Kidney (tissue), 14 donors: ENCODE results near the gene VPS39. TPM values are rescaled to one million over a fixed set of nuclear protein-coding genes. Genes with fewer than 3 reads are reported as not detected.

ENCODE experiments used
- DNase-seq, 5 donors: peaks; one replicate each; pipeline ENCODE4 v3.0.0-alpha.2; 2013 to 2020
- FAIRE-seq: peaks from 2 replicates; lab custom pipeline; 2012; peaks lifted over from hg19 to GRCh38; lab: Jason Lieb, UNC
- H3K27ac ChIP-seq, 2 donors: one replicate each; pipeline ENCODE4 v1.7.0; 2013; ENCODE audit warnings: low read depth in 2 of 2, low read length in 2 of 2, inconsistent platforms in 1 of 2
- H3K27me3 ChIP-seq: one replicate; pipeline ENCODE4 v1.7.1; 2013; ENCODE audit warnings: low read length, inconsistent platforms; ENCODE audit not compliant: control insufficient read depth, insufficient read depth
- H3K36me3 ChIP-seq, 3 donors: one replicate each; pipeline versions ENCODE4 v1.7.0 to v1.7.1; 2013; ENCODE audit warnings: low read length in 3 of 3, control low read depth in 1 of 3, inconsistent platforms in 1 of 3; ENCODE audit not compliant: insufficient read depth in 3 of 3, control insufficient read depth in 2 of 3
- H3K4me1 ChIP-seq, 3 donors: one replicate each; pipeline versions ENCODE4 v1.7.0 to v1.7.1; 2013; ENCODE audit warnings: low read length in 3 of 3, inconsistent platforms in 1 of 3, low read depth in 1 of 3; ENCODE audit not compliant: control insufficient read depth in 2 of 3, insufficient read depth in 2 of 3
- H3K4me3 ChIP-seq, 3 donors: one replicate each; pipeline versions ENCODE4 v1.7.0 to v1.8.1; 2013; ENCODE audit warnings: low read length in 3 of 3, control low read depth in 1 of 3, inconsistent platforms in 1 of 3
- H3K9ac ChIP-seq, 3 donors: one replicate each; pipeline versions ENCODE4 v1.7.0 to v1.7.1; 2013; ENCODE audit warnings: low read length in 3 of 3, control low read depth in 1 of 3, inconsistent platforms in 1 of 3
- H3K9me3 ChIP-seq, 3 donors: one replicate each; pipeline versions ENCODE4 v1.7.0 to v1.7.1; 2013; ENCODE audit warnings: low read length in 3 of 3, control low read depth in 1 of 3, inconsistent platforms in 1 of 3; ENCODE audit not compliant: control insufficient read depth in 2 of 3, insufficient read depth in 1 of 3
- intact Hi-C: fragments of 100-400 bp; cut with DNase I; formaldehyde crosslinking; loops from one replicate; pipeline ENCODE4 v1.11.1; 2022
- polyA plus RNA-seq: library from polyadenylated mRNA; stranded (reverse); fragments of 350-450 nt; fragmentation: Illumina TruSeq; extraction: RNeasy Lipid Tissue Mini Kit (QIAGEN cat#74804); gene quantifications from one replicate; pipeline ENCODE4 v1.2.3, GENCODE V29; 2014; ENCODE audit warnings: low read depth, low replicate concordance; ENCODE audit not compliant: insufficient read depth
- total RNA-seq: library from RNA; stranded (reverse); fragmentation: NEBNext Ultra II Directional; extraction: Animal tissue kit (Norgen Biotek cat#: 25700); gene quantifications from one replicate; pipeline ENCODE4 v1.2.1, GENCODE V29; 2021
- TF ChIP-seq, protein P1 (sequence below): IDR thresholded peaks from 3 replicates; pipeline ENCODE4 v1.5.1; 2012; ENCODE audit warnings: mild to moderate bottlenecking, moderate library complexity, borderline replicate concordance; ENCODE audit not compliant: insufficient read depth; ENCODE audit errors: extremely low read depth
- donor health status: control.
- donor health status: control.
- donor health status: control.
- donor health status: control.
- donor health status: control.
- donor health status: DM: yes; HTN: yes; CAD: no.
- donor health status: Normal renal cell carcinoma (clear cell type).

VPS39 gene
- total and polyA plus RNA-seq, 2 donors from 2014 or later, result 33.1 to 70.9 TPM

GRCh38 chr15:42214600-42214999 lies 6.5 kb upstream of the VPS39 start:
- FAIRE-seq, result no peak
- H3K4me3 ChIP-seq, result no peak overlapping the region
- no peaks in the 10 kb centered on the region for H3K9me3 ChIP-seq
- peaks cover 17 to 55% (median 23%) of the 10 kb centered on the region in 3 donors for H3K36me3 ChIP-seq
- DNase-seq, result no peak
- H3K27ac ChIP-seq, result no peak overlapping the region
- H3K4me1 ChIP-seq, result no peaks in the 10 kb centered on the region
- intact Hi-C loops, result no loop called here
- TF ChIP-seq, protein P1, sequence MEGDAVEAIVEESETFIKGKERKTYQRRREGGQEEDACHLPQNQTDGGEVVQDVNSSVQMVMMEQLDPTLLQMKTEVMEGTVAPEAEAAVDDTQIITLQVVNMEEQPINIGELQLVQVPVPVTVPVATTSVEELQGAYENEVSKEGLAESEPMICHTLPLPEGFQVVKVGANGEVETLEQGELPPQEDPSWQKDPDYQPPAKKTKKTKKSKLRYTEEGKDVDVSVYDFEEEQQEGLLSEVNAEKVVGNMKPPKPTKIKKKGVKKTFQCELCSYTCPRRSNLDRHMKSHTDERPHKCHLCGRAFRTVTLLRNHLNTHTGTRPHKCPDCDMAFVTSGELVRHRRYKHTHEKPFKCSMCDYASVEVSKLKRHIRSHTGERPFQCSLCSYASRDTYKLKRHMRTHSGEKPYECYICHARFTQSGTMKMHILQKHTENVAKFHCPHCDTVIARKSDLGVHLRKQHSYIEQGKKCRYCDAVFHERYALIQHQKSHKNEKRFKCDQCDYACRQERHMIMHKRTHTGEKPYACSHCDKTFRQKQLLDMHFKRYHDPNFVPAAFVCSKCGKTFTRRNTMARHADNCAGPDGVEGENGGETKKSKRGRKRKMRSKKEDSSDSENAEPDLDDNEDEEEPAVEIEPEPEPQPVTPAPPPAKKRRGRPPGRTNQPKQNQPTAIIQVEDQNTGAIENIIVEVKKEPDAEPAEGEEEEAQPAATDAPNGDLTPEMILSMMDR, result no peak
- no peak overlapping the region for H3K9ac ChIP-seq
- no peaks in the 10 kb centered on the region for H3K27me3 ChIP-seq

- H3K27me3 ChIP-seq, result no peaks in the 10 kb centered on the region
- TF ChIP-seq, protein P1, result no peak
- FAIRE-seq (no peak), DNase-seq (no peak)
- H3K4me1 ChIP-seq, result peaks cover 0 to under 1% (median 0%) of the 10 kb centered on the region in 3 donors
- H3K9me3 ChIP-seq, result no peaks in the 10 kb centered on the region
- H3K36me3 ChIP-seq, result peaks cover 10 to 46% (median 14%) of the 10 kb centered on the region in 3 donors
- no peak overlapping the region for H3K9ac ChIP-seq
- H3K27ac ChIP-seq, result no peak overlapping the region
- intact Hi-C loops, result no loop called here
- no peak overlapping the region for H3K4me3 ChIP-seq
Measured at GRCh38 chr15:42213511-42213910, 5.4 kb upstream of the VPS39 start.

DNA sequence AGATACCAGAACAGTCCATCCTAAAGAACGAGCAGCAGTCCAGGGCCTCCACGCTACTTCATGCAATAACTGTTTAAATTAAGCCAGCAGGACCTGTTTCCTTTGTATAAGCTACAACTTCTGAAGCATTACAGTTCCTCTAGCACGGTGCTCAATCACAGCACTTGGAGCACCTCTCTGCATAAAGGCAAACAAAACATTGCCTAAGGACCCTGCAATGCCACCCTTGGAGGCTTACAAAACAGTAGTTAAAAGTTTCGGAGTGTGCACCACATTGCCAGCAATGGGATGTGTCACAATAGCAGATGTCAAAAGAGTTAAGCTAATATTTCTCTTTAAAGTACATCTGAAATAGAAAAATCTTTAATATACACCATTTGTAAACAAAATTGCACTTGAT lies 2.6 kb upstream of the VPS39 start:
- peaks cover 0 to 14% (median 10%) of the 10 kb centered on the region in 3 donors for H3K4me1 ChIP-seq
- H3K9ac ChIP-seq, result no peak overlapping the region
- H3K27ac ChIP-seq, result no peak overlapping the region
- intact Hi-C loops, result no loop called here
- TF ChIP-seq, protein P1, result no peak
- H3K9me3 ChIP-seq, result no peaks in the 10 kb centered on the region
- no peaks in the 10 kb centered on the region for H3K27me3 ChIP-seq
- no peak for FAIRE-seq
- H3K36me3 ChIP-seq, result peaks cover 2 to 39% (median 7%) of the 10 kb centered on the region in 3 donors
- DNase-seq, result no peak
- no peak overlapping the region for H3K4me3 ChIP-seq

GRCh38 chr15:42206406-42206805 lies 1.7 kb downstream of the VPS39 start:
- no peak overlapping the region for H3K27ac ChIP-seq
- TF ChIP-seq, protein P1, result no peak
- FAIRE-seq (no peak), DNase-seq (no peak)
- intact Hi-C loops, result no loop called here
- H3K36me3 ChIP-seq, result peaks cover 0 to 17% (median 3%) of the 10 kb centered on the region in 3 donors
- peaks cover 0 to 14% (median 10%) of the 10 kb centered on the region in 3 donors for H3K4me1 ChIP-seq
- no peaks in the 10 kb centered on the region for H3K27me3 ChIP-seq
- peak overlapping the region in 1 of 3 donors; percentile 99 for H3K4me3 ChIP-seq
- no peaks in the 10 kb centered on the region for H3K9me3 ChIP-seq
- no peak overlapping the region for H3K9ac ChIP-seq
